ENCODE data around the gene SMIM1. TPM values are rescaled to one million over a fixed set of nuclear protein-coding genes. Genes with fewer than 3 reads are reported as not detected.

The SMIM1 gene
- total and polyA plus RNA-seq, 9 of the 15 experiments (the other 6 are each of a cell fraction or from before 2014, with no cell fraction given) = 2.3 to 125 (median 24.3) TPM

- TF ChIP-seq RREB1 (CRISPR knock-in tag; IDR thresholded peaks at IDR 0.05) = 0 out of 2 replicates have a peak, but pooled peaks have one; percentile 3
These were observed 1.2 kb downstream of the SMIM1 start (continued) for GRCh38 chr1:3773572-3774275.

GRCh38 chr1:3774276-3774945, 1.9 kb downstream of the SMIM1 start:
- intact Hi-C loops (cut with micrococcal nuclease) = loop anchor here (2.0 kb wide), 3 partner anchors 28 to 126 kb away; partner anchors contain the start of gene C1orf174
- Histone ChIP-seq H4K20me1 (replicated peaks; ENCODE audit: control insufficient read depth, insufficient read depth, low read length) (no peaks in the 10 kb centered on the region), H3K9ac (ENCODE audit: insufficient read depth in 1 of 2, low read depth in 2 of 2, low read length in 2 of 2) (peak overlapping the region; percentile 66 to 94), H3K79me2 (ENCODE audit: control insufficient read depth, insufficient read depth, low read length) (peaks cover 38% of the 10 kb centered on the region), H3K4me2 (ENCODE audit: insufficient read depth, low read length) (peak overlapping the region; percentile 92), H3K36me3 (ENCODE audit: control insufficient read depth, insufficient read depth, low read length) (peaks cover 16% of the 10 kb centered on the region; the same call in 1 of the 3 replicates), H2AFZ (ENCODE audit: low read depth, low read length) (no peak overlapping the region), H3K27me3 (ENCODE audit: control insufficient read depth in 2 of 2, insufficient read depth in 2 of 2, low read length in 2 of 2) (no peaks in the 10 kb centered on the region), H3K4me3 (peak overlapping the region; percentile 65), H3K27ac (ENCODE audit: extremely low read depth, low read depth, low read length) (peak overlapping the region; percentile 66), H3K4me1 (replicated peaks in 1 of 2; ENCODE audit: control insufficient read depth in 2 of 2, insufficient read depth in 2 of 2, low read length in 2 of 2) (peaks cover 26 to 92% of the 10 kb centered on the region in 2 experiments), H3K9me1 (ENCODE audit: control insufficient read depth, insufficient read depth, low read length) (peaks cover 5% of the 10 kb centered on the region), H3K9me3 (replicated peaks; ENCODE audit: control insufficient read depth, insufficient read depth, low read depth, low read length) (no peaks in the 10 kb centered on the region)
- ChIA-PET CTCF (ENCODE audit: low intra/inter-chr PET ratio) (no interaction called here), POLR2A (interaction anchor here (0.5 to 2.3 kb wide), 10 partner anchors 11 to 125 kb away, joined by 3 to 14 read pairs (median 3); partner anchors contain the start of gene LRRC47)
- in situ Hi-C loops (cut with MboI) = no loop called here
- DNase-seq (ENCODE audit: extremely low read depth in 1 of 4, low spot score in 3 of 4) (peak in 3 of 4 experiments; percentile 40 to 50 (median 49)), ATAC-seq (no peak), FAIRE-seq (no peak)
- WGBS (ENCODE audit: insufficient coverage, low coverage, missing lambda C conversion rate) = 1% methylated on average over 19 of the region's 19 CpGs
- BruUV-seq (replicated peaks) = no TSS peak
- no peak for TF ChIP-seq RBM39 (optimal IDR thresholded peaks at IDR 0.05; ENCODE audit: low read depth, low read length)
- no peak for TF ChIP-seq MAFF (IDR thresholded peaks at IDR 0.05; ENCODE audit: low read length)
- no peak for TF ChIP-seq TOE1 (IDR thresholded peaks at IDR 0.05; ENCODE audit: borderline replicate concordance)
- TF ChIP-seq TOE1 (CRISPR knock-in tag; IDR thresholded peaks at IDR 0.05; ENCODE audit: borderline replicate concordance, low read depth) = no peak
- TF ChIP-seq NFATC3 (IDR thresholded peaks at IDR 0.05) = no peak
- TF ChIP-seq, protein P1, sequence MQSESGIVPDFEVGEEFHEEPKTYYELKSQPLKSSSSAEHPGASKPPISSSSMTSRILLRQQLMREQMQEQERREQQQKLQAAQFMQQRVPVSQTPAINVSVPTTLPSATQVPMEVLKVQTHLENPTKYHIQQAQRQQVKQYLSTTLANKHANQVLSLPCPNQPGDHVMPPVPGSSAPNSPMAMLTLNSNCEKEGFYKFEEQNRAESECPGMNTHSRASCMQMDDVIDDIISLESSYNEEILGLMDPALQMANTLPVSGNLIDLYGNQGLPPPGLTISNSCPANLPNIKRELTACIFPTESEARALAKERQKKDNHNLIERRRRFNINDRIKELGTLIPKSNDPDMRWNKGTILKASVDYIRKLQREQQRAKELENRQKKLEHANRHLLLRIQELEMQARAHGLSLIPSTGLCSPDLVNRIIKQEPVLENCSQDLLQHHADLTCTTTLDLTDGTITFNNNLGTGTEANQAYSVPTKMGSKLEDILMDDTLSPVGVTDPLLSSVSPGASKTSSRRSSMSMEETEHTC (IDR thresholded peaks at IDR 0.05) = no peak
- TF ChIP-seq SREBF1 (IDR thresholded peaks at IDR 0.05; ENCODE audit: borderline replicate concordance, low read depth, low read length) = no peak
- TF ChIP-seq CREBBP (IDR thresholded peaks at IDR 0.05; ENCODE audit: low read depth, low read length) = no peak
- TF ChIP-seq TFAM (CRISPR knock-in tag; conservative IDR thresholded peaks at IDR 0.05) = no peak
- TF ChIP-seq ZBED1 (IDR thresholded peaks at IDR 0.05) = no peak
- TF ChIP-seq U2AF1 (optimal IDR thresholded peaks at IDR 0.05; ENCODE audit: low read depth, low read length) = no peak
